ENCODE data around the gene C14orf132.

DNA sequence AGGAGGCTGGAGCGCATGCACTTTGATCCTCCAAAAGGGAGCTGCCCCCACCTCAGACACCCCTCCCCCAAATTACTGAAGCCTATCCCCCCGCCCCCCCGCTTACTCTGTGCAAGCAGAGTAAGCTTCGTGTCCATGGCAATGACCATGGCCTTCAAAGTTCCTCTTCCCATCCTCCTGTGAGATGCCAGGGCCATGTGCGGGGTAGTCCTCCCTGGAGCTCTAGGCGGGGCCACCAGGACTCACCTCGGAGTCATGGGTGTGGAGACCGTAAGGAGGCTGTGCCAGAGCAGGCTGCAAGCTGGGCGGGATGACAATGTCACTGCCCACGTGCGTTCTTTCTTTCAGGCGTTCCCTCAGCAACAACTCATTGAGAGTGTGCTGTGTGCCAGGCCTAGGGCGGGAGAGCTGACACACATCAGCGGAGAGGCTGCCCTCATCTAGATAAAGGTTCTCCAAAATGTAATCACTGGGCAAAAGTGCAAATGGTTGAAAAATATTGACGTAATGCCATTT, 66.8 kb downstream of the C14orf132 start:
- no peak for TF ChIP-seq GATA2 (IDR thresholded peaks at IDR 0.05; ENCODE audit: low read depth, low read length)
- no peak for TF ChIP-seq GATA3 (IDR thresholded peaks at IDR 0.05; ENCODE audit: low read depth, low read length)
